Mesendoderm (in vitro differentiated cells): ENCODE data around the gene LRRC74B.

Experiments used
- DNase-seq: peaks from one replicate; pipeline ENCODE4 v3.0.0; 2013
- H2AK5ac ChIP-seq: 2 replicates; pipeline ENCODE4 v1.6.1; 2013; ENCODE audit warnings: low read length, inconsistent platforms
- H2BK120ac ChIP-seq: 2 replicates; pipeline ENCODE4 v1.6.1; 2013; ENCODE audit warnings: low read depth, mild to moderate bottlenecking, low read length, moderate library complexity, mixed read lengths
- H2BK15ac ChIP-seq: replicated peaks from 2 replicates; pipeline ENCODE4 v1.6.1; 2013; ENCODE audit warnings: low read depth, mild to moderate bottlenecking, moderate library complexity
- H2BK5ac ChIP-seq: 2 replicates; pipeline ENCODE4 v1.6.1; 2013; ENCODE audit warnings: low read length, inconsistent platforms
- H3K18ac ChIP-seq: 2 replicates; pipeline ENCODE4 v1.6.1; 2013; ENCODE audit warnings: mild to moderate bottlenecking, low read length, mixed read lengths
- H3K23ac ChIP-seq: one replicate; pipeline ENCODE4 v1.6.1; 2013; ENCODE audit warnings: low read length
- H3K27ac ChIP-seq: 2 replicates; pipeline ENCODE4 v1.5.1; 2013; ENCODE audit warnings: low read depth, mild to moderate bottlenecking, inconsistent platforms, low read length, moderate library complexity
- H3K27me3 ChIP-seq: 2 replicates; pipeline ENCODE4 v1.6.1; 2013; ENCODE audit warnings: low read length, control low read depth, mild to moderate bottlenecking, inconsistent platforms; ENCODE audit not compliant: insufficient read depth, poor library complexity
- H3K36me3 ChIP-seq: 2 replicates; pipeline ENCODE4 v1.6.1; 2013; ENCODE audit warnings: low read length, inconsistent platforms; ENCODE audit not compliant: control insufficient read depth, insufficient read depth
- H3K4ac ChIP-seq: one replicate; pipeline ENCODE4 v1.6.1; 2013; ENCODE audit warnings: low read depth, mild to moderate bottlenecking, low read length, moderate library complexity
- H3K4me1 ChIP-seq: 2 replicates; pipeline ENCODE4 v1.6.1; 2013; ENCODE audit warnings: low read depth, low read length, inconsistent platforms; ENCODE audit not compliant: control insufficient read depth
- H3K4me2 ChIP-seq: 2 replicates; pipeline ENCODE4 v1.6.1; 2013; ENCODE audit warnings: low read length
- H3K4me3 ChIP-seq: 2 replicates; pipeline ENCODE4 v1.5.1; 2013; ENCODE audit warnings: mild to moderate bottlenecking, low read length
- H3K56ac ChIP-seq: one replicate; pipeline ENCODE4 v1.6.1; 2013; ENCODE audit warnings: low read length
- H3K79me1 ChIP-seq: 2 replicates; pipeline ENCODE4 v1.6.1; 2013; ENCODE audit warnings: low read length, inconsistent platforms
- H3K79me2 ChIP-seq: 2 replicates; pipeline ENCODE4 v1.6.1; 2013; ENCODE audit warnings: mild to moderate bottlenecking, low read length; ENCODE audit not compliant: control insufficient read depth, insufficient read depth
- H3K9ac ChIP-seq: 2 replicates; pipeline ENCODE4 v1.6.1; 2013; ENCODE audit warnings: low read length, inconsistent platforms
- H4K5ac ChIP-seq: one replicate; pipeline ENCODE4 v1.6.1; 2013; ENCODE audit warnings: low read length
- H4K8ac ChIP-seq: one replicate; pipeline ENCODE4 v1.6.1; 2013; ENCODE audit warnings: low read depth, mild to moderate bottlenecking, control low read depth, low read length, moderate library complexity
- WGBS: extraction: QIAGEN DNeasy Blood & Tissue Kit; methylation state at CpG from one replicate; pipeline ENCODE4 v1.1.7; 2013; ENCODE audit warnings: low lambda C conversion rate, missing lambda C conversion rate; ENCODE audit not compliant: insufficient coverage; ENCODE audit errors: extremely low coverage; 5-methylcytosine and 5-hydroxymethylcytosine counted together

LRRC74B gene

DNA sequence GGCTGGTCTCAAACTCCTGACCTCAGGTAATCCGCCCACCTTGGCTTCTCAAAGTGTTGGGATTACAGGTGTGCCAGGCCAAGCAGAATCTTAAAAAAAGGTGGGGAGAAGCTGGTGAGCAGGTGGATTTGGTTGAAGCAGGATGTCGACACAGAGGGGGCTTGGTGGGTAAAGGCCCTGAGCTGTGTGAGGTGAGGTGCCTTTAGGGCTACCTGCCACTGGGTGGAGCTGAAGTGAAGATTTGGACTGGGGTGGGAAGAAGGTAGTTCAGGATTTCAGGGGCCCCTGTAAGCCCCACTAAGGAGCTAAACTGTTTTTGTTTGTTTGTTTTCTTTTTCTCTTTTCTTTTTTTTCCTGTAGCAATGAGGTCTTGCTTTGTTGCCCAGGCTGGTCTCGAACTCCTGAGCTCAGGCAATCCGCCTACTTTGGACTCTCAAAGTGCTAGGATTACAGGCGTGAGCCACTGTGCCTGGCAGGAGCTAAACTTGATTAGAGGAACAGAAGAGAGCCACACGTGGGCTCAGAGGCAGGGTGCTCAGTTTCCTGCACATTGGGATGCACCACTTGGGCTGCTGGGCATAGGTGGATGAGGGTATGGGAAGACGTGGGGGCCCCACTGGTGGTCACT is 24.8 kb upstream of the LRRC74B start:
- H3K9ac ChIP-seq: no peak overlapping the region
- H2BK5ac ChIP-seq: no peak overlapping the region
- no peak overlapping the region for H2AK5ac ChIP-seq
- H3K23ac ChIP-seq: no peak overlapping the region
- peak; percentile 58 for DNase-seq
- H3K4me3 ChIP-seq: no peak overlapping the region
- no peak overlapping the region for H3K4me2 ChIP-seq
- H3K36me3 ChIP-seq: no peaks in the 10 kb centered on the region
- H3K79me1 ChIP-seq: no peaks in the 10 kb centered on the region
- H3K27ac ChIP-seq: no peak overlapping the region
- H3K56ac ChIP-seq: no peak overlapping the region
- no peaks in the 10 kb centered on the region for H3K79me2 ChIP-seq
- H3K4me1 ChIP-seq: no peaks in the 10 kb centered on the region
- H4K5ac ChIP-seq: no peak overlapping the region
- no peak overlapping the region for H3K4ac ChIP-seq
- H3K27me3 ChIP-seq: no peaks in the 10 kb centered on the region
- no CpG with 5 or more reads among the region's 7 CpGs for WGBS
- H4K8ac ChIP-seq: no peak overlapping the region
- H2BK120ac ChIP-seq: no peak overlapping the region
- H3K18ac ChIP-seq: no peak overlapping the region
- no peak overlapping the region for H2BK15ac ChIP-seq

GRCh38 chr22:21022507-21022906 is 23.2 kb upstream of the LRRC74B start:
- no peaks in the 10 kb centered on the region for H3K79me2 ChIP-seq
- no peak overlapping the region for H3K56ac ChIP-seq
- H2BK15ac ChIP-seq: no peak overlapping the region
- WGBS: no CpG with 5 or more reads among the region's 10 CpGs
- no peak overlapping the region for H3K23ac ChIP-seq
- no peak overlapping the region for H3K4ac ChIP-seq
- H3K36me3 ChIP-seq: no peaks in the 10 kb centered on the region
- no peak overlapping the region for H4K5ac ChIP-seq
- no peaks in the 10 kb centered on the region for H3K4me1 ChIP-seq
- H3K18ac ChIP-seq: no peak overlapping the region
- H2BK120ac ChIP-seq: no peak overlapping the region
- H4K8ac ChIP-seq: no peak overlapping the region
- DNase-seq: no peak
- H2AK5ac ChIP-seq: no peak overlapping the region
- H3K27me3 ChIP-seq: no peaks in the 10 kb centered on the region
- H3K27ac ChIP-seq: no peak overlapping the region
- no peak overlapping the region for H3K9ac ChIP-seq
- H3K4me3 ChIP-seq: no peak overlapping the region
- no peak overlapping the region for H2BK5ac ChIP-seq
- H3K79me1 ChIP-seq: no peaks in the 10 kb centered on the region
- no peak overlapping the region for H3K4me2 ChIP-seq

DNA sequence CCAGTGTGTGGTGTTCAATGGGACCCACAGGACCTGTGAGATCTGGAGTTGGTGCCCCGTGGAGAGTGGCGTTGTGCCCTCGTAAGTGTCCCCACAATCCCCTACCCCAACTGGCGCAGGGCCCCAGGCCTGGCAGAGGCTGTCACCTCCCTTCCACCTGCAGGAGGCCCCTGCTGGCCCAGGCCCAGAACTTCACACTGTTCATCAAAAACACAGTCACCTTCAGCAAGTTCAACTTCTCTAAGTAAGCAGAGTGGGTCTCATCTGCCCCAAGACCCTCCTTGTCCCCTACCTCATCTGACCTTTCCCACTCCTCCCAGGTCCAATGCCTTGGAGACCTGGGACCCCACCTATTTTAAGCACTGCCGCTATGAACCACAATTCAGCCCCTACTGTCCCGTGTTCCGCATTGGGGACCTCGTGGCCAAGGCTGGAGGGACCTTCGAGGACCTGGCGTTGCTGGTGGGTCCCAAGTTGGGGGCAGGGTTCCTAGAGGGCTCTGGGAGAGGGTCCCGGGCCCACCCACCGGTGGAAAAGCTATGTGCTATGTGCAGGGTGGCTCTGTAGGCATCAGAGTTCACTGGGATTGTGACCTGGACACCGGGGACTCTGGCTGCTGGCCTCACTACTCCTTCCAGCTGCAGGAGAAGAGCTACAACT is 22.7 kb upstream of the LRRC74B start:
- Histone ChIP-seq H3K27ac (no peak overlapping the region), H3K23ac (no peak overlapping the region), H3K36me3 (no peaks in the 10 kb centered on the region), H3K4me2 (no peak overlapping the region), H3K4me1 (no peaks in the 10 kb centered on the region), H3K56ac (no peak overlapping the region), H3K79me1 (no peaks in the 10 kb centered on the region), H3K9ac (no peak overlapping the region), H2AK5ac (no peak overlapping the region), H3K4ac (no peak overlapping the region), H2BK120ac (no peak overlapping the region), H4K8ac (no peak overlapping the region), H3K27me3 (no peaks in the 10 kb centered on the region), H3K79me2 (no peaks in the 10 kb centered on the region), H2BK5ac (no peak overlapping the region), H4K5ac (no peak overlapping the region), H3K4me3 (no peak overlapping the region), H3K18ac (no peak overlapping the region), H2BK15ac (no peak overlapping the region)
- DNase-seq: no peak
- WGBS: no CpG with 5 or more reads among the region's 13 CpGs

DNA sequence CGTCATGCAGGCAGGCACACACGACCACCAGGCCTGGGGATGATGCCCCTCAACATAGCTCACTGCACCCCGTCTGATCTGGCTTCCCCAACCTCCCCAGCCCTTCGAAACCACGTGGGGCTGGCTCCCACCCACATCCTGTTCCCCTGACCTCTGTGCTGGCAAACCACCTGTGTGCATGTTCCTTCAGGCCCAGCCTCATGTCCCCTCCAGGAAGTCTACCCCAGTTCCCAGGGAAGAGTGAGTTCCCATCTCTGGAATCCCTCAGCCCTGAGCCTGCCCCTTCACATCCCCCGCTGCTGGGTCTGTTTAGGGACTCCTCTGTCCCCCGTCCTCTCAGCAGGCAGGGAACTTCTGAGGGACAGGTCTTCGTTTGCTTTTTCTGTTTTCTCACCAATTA is 20.5 kb upstream of the LRRC74B start:
- H3K4ac ChIP-seq: no peak overlapping the region
- no CpG with 5 or more reads among the region's 8 CpGs for WGBS

GRCh38 chr22:21025763-21026755 is 19.7 kb upstream of the LRRC74B start:
- H3K27ac ChIP-seq: no peak overlapping the region
- H2BK5ac ChIP-seq: no peak overlapping the region
- no peak overlapping the region for H3K4me2 ChIP-seq
- H2BK15ac ChIP-seq: no peak overlapping the region
- H3K18ac ChIP-seq: no peak overlapping the region
- no peak overlapping the region for H3K56ac ChIP-seq
- H3K4me3 ChIP-seq: no peak overlapping the region
- no peaks in the 10 kb centered on the region for H3K79me2 ChIP-seq
- no peaks in the 10 kb centered on the region for H3K27me3 ChIP-seq
- no peak overlapping the region for H3K23ac ChIP-seq
- no peak overlapping the region for H4K5ac ChIP-seq
- no peak overlapping the region for H4K8ac ChIP-seq
- no peaks in the 10 kb centered on the region for H3K4me1 ChIP-seq
- no CpG with 5 or more reads among the region's 27 CpGs for WGBS
- no peaks in the 10 kb centered on the region for H3K36me3 ChIP-seq
- no peak overlapping the region for H2AK5ac ChIP-seq
- H3K4ac ChIP-seq: no peak overlapping the region
- no peak overlapping the region for H2BK120ac ChIP-seq
- H3K9ac ChIP-seq: no peak overlapping the region
- H3K79me1 ChIP-seq: no peaks in the 10 kb centered on the region
- DNase-seq: no peak

More for the DNA sequence above, 20.5 kb upstream of the LRRC74B start:
- Histone ChIP-seq H3K4me1 (no peaks in the 10 kb centered on the region), H3K18ac (no peak overlapping the region), H2BK120ac (no peak overlapping the region), H3K27me3 (no peaks in the 10 kb centered on the region), H2BK5ac (no peak overlapping the region), H4K5ac (no peak overlapping the region), H3K56ac (no peak overlapping the region), H3K23ac (no peak overlapping the region), H3K36me3 (no peaks in the 10 kb centered on the region), H3K4me2 (no peak overlapping the region), H2AK5ac (no peak overlapping the region), H3K79me2 (no peaks in the 10 kb centered on the region), H3K27ac (no peak overlapping the region), H3K9ac (no peak overlapping the region), H3K79me1 (no peaks in the 10 kb centered on the region), H2BK15ac (no peak overlapping the region), H4K8ac (no peak overlapping the region), H3K4me3 (no peak overlapping the region)
- DNase-seq: no peak
